DOHH2 (cell line): Measurements from ENCODE around the gene MTFR1L.

Experiments used
- H3F3A ChIP-seq: fragments of 200-600 bp; sonication (generic), shearing (Covaris generic); 2 replicates; pipeline ENCODE4 v1.6.0; 2016; ENCODE audit warnings: antibody characterized with exemption, mild to moderate bottlenecking; ENCODE audit not compliant: control insufficient read depth, insufficient read depth
- H3K27ac ChIP-seq: fragments of 200-600 bp; sonication (generic); 2 replicates; pipeline ENCODE4 v1.5.1; 2014; ENCODE audit warnings: low read depth, mild to moderate bottlenecking, low read length, moderate library complexity
- H3K27me3 ChIP-seq: fragments of 200-600 bp; sonication (generic); 2 replicates; pipeline ENCODE4 v1.6.1; 2014; ENCODE audit warnings: mild to moderate bottlenecking, low read length, mixed read lengths; ENCODE audit not compliant: control insufficient read depth
- H3K36me3 ChIP-seq: fragments of 200-600 bp; sonication (generic); 2 replicates; pipeline ENCODE4 v1.6.1; 2014; ENCODE audit warnings: mild to moderate bottlenecking, low read length, moderate library complexity, mixed read lengths; ENCODE audit not compliant: control insufficient read depth
- H3K4me1 ChIP-seq: fragments of 200-600 bp; sonication (generic); 2 replicates; pipeline ENCODE4 v1.6.1; 2014; ENCODE audit warnings: mild to moderate bottlenecking, low read length, mixed read lengths; ENCODE audit not compliant: control insufficient read depth
- H3K4me2 ChIP-seq: fragments of 200-600 bp; sonication (generic); 2 replicates; pipeline ENCODE4 v1.6.0; 2014; ENCODE audit warnings: mild to moderate bottlenecking, low read length, moderate library complexity
- H3K4me3 ChIP-seq: fragments of 200-600 bp; sonication (generic); 2 replicates; pipeline ENCODE4 v1.5.1; 2014; ENCODE audit warnings: mild to moderate bottlenecking, low read length, mixed read lengths
- H3K79me2 ChIP-seq: fragments of 200-600 bp; sonication (generic); 2 replicates; pipeline ENCODE4 v1.6.1; 2014; ENCODE audit warnings: mild to moderate bottlenecking, low read length, mixed read lengths; ENCODE audit not compliant: control insufficient read depth
- H3K9me2 ChIP-seq: fragments of 200-600 bp; sonication (generic); replicated peaks from 2 replicates; pipeline ENCODE4 v1.6.1; 2014; ENCODE audit warnings: mild to moderate bottlenecking, low read length, mixed read lengths; ENCODE audit not compliant: control insufficient read depth
- H3K9me3 ChIP-seq: fragments of 200-600 bp; sonication (generic); 2 replicates; pipeline ENCODE4 v1.6.1; 2014; ENCODE audit warnings: antibody characterized with exemption, low read length, mixed read lengths; ENCODE audit not compliant: control insufficient read depth, insufficient read depth
- H4K20me1 ChIP-seq: fragments of 200-600 bp; sonication (generic); 2 replicates; pipeline ENCODE4 v1.6.0; 2014; ENCODE audit warnings: low read depth, mild to moderate bottlenecking, antibody characterized with exemption, low read length, moderate library complexity; ENCODE audit not compliant: control insufficient read depth, insufficient read depth
- CTCF ChIP-seq: fragments of 200-600 bp; sonication (generic); IDR thresholded peaks from one replicate; pipeline ENCODE4 v1.5.1; 2014; ENCODE audit warnings: antibody characterized with exemption, mild to moderate bottlenecking, low read depth, low read length; ENCODE audit not compliant: poor library complexity, severe bottlenecking
- EZH2phosphoT487 ChIP-seq: fragments of 200-600 bp; sonication (generic); IDR thresholded peaks from 2 replicates; pipeline ENCODE4 v1.6.1; 2017; ENCODE audit warnings: borderline replicate concordance, mild to moderate bottlenecking, antibody characterized with exemption, low read length, moderate library complexity, mixed read lengths

Gene MTFR1L

GRCh38 chr1:25856856-25857255 is 37.1 kb downstream of the MTFR1L start:
- H3K4me1 ChIP-seq: peaks cover 27% of the 10 kb centered on the region
- peaks cover 4% of the 10 kb centered on the region; the same call in 1 of the 2 replicates for H3K36me3 ChIP-seq
- no peak overlapping the region for H3K4me3 ChIP-seq
- H3K9me3 ChIP-seq: no peaks in the 10 kb centered on the region
- H3K4me2 ChIP-seq: no peak overlapping the region
- no peaks in the 10 kb centered on the region for H3K27me3 ChIP-seq
- H3K79me2 ChIP-seq: peaks cover 73% of the 10 kb centered on the region
- no peaks in the 10 kb centered on the region for H4K20me1 ChIP-seq
- no peaks in the 10 kb centered on the region for H3F3A ChIP-seq
- TF ChIP-seq EZH2phosphoT487 (no peak), CTCF (no peak)
- H3K9me2 ChIP-seq: no peaks in the 10 kb centered on the region
- no peak overlapping the region for H3K27ac ChIP-seq

- H3K4me1 ChIP-seq: peaks cover 27% of the 10 kb centered on the region
- peaks cover 58% of the 10 kb centered on the region for H3K79me2 ChIP-seq
Measured at GRCh38 chr1:25858494-25858893, 38.7 kb downstream of the MTFR1L start.

GRCh38 chr1:25858906-25859789 is 39.4 kb downstream of the MTFR1L start, which contains the start of gene AUNIP:
Gene AUNIP, minus strand, starts transcription at chr1:25859457. Its CDS starts 100 bp downstream, at chr1:25859357.
- H4K20me1 ChIP-seq: no peaks in the 10 kb centered on the region
- H3K9me2 ChIP-seq: no peaks in the 10 kb centered on the region
- TF ChIP-seq EZH2phosphoT487 (no peak), CTCF (no peak)
- no peaks in the 10 kb centered on the region for H3K36me3 ChIP-seq
- H3K4me1 ChIP-seq: peaks cover 27% of the 10 kb centered on the region
- peak within 1 kb of the TSS; percentile 81 for H3K4me3 ChIP-seq
- H3K4me2 ChIP-seq: peak within 1 kb of the TSS; percentile 74
- peak within 1 kb of the TSS; percentile 53 for H3K27ac ChIP-seq
- H3K27me3 ChIP-seq: no peaks in the 10 kb centered on the region
- no peaks in the 10 kb centered on the region for H3F3A ChIP-seq
- H3K9me3 ChIP-seq: no peaks in the 10 kb centered on the region
- H3K79me2 ChIP-seq: peaks cover 51% of the 10 kb centered on the region

More at GRCh38 chr1:25858494-25858893, 38.7 kb downstream of the MTFR1L start:
- TF ChIP-seq EZH2phosphoT487 (no peak), CTCF (no peak)
- Histone ChIP-seq H3K9me2 (no peaks in the 10 kb centered on the region), H3F3A (no peaks in the 10 kb centered on the region), H3K4me3 (peak overlapping the region; percentile 81), H3K27me3 (no peaks in the 10 kb centered on the region), H3K4me2 (peak overlapping the region; percentile 74), H3K9me3 (no peaks in the 10 kb centered on the region), H4K20me1 (no peaks in the 10 kb centered on the region), H3K36me3 (peaks cover 3% of the 10 kb centered on the region; the same call in 1 of the 2 replicates), H3K27ac (peak overlapping the region; percentile 35)
